ENCODE results near the gene MLH1. TPM values are rescaled to one million over a fixed set of nuclear protein-coding genes. Genes with fewer than 3 reads are reported as not detected.

Gene MLH1
- total RNA-seq, 1 experiment from 2014 or later = 62.2 TPM

- no peak for DNase-seq (ENCODE audit: low read depth)
Observed at GRCh38 chr3:36973139-36973538, 20.2 kb upstream of the MLH1 start.

GRCh38 chr3:36981006-36981405 lies 12.3 kb upstream of the MLH1 start:
- no peak for DNase-seq (ENCODE audit: low read depth)

GRCh38 chr3:36988356-36988755 lies 5.0 kb upstream of the MLH1 start:
- DNase-seq (ENCODE audit: low read depth) = no peak

GRCh38 chr3:36989005-36989404 lies 4.3 kb upstream of the MLH1 start:
- no peak for DNase-seq (ENCODE audit: low read depth)

- no peak for DNase-seq (ENCODE audit: low read depth)
Observed at GRCh38 chr3:36989568-36989967, 3.8 kb upstream of the MLH1 start.

- no peak for DNase-seq (ENCODE audit: low read depth)
Observed at GRCh38 chr3:36991147-36991546, 2.2 kb upstream of the MLH1 start.

GRCh38 chr3:36991923-36992805 lies 1.2 kb upstream of the MLH1 start:
- peak; percentile 66 for DNase-seq (ENCODE audit: low read depth)

GRCh38 chr3:36992806-36993325 lies 452 bp upstream of the MLH1 start, which contains the start of gene EPM2AIP1:
Gene EPM2AIP1 (minus strand): TSS chr3:36993131. CDS start chr3:36993077, 54 bp downstream.
- no peak for DNase-seq (ENCODE audit: low read depth)

GRCh38 chr3:37014620-37015019 lies 21.3 kb downstream of the MLH1 start:
- no peak for DNase-seq (ENCODE audit: low read depth)

- DNase-seq (ENCODE audit: low read depth) = no peak
Observed at GRCh38 chr3:37015642-37016041, 22.3 kb downstream of the MLH1 start.

GRCh38 chr3:37016903-37017302 lies 23.6 kb downstream of the MLH1 start:
- no peak for DNase-seq (ENCODE audit: low read depth)

- no peak for DNase-seq (ENCODE audit: low read depth)
Observed at GRCh38 chr3:37017683-37018082, 24.4 kb downstream of the MLH1 start.

- DNase-seq (ENCODE audit: low read depth) = peak; percentile 8
Observed at GRCh38 chr3:37024092-37024491, 30.8 kb downstream of the MLH1 start.

- DNase-seq (ENCODE audit: low read depth) = no peak
Observed at GRCh38 chr3:37024820-37025405, 31.6 kb downstream of the MLH1 start.

GRCh38 chr3:37025561-37026335 lies 32.4 kb downstream of the MLH1 start:
- no peak for DNase-seq (ENCODE audit: low read depth)

- DNase-seq (ENCODE audit: low read depth) = no peak
Observed at GRCh38 chr3:37026851-37027250, 33.5 kb downstream of the MLH1 start.

- no peak for DNase-seq (ENCODE audit: low read depth)
Observed at GRCh38 chr3:37028329-37028728, 35.0 kb downstream of the MLH1 start.

GRCh38 chr3:37029111-37029510 lies 35.8 kb downstream of the MLH1 start:
- DNase-seq (ENCODE audit: low read depth) = no peak

- DNase-seq (ENCODE audit: low read depth) = no peak
Observed at GRCh38 chr3:37029516-37030163, 36.3 kb downstream of the MLH1 start.

GRCh38 chr3:37030588-37030987 lies 37.3 kb downstream of the MLH1 start:
- no peak for DNase-seq (ENCODE audit: low read depth)

- DNase-seq (ENCODE audit: low read depth) = no peak
Observed at GRCh38 chr3:37031096-37031682, 37.9 kb downstream of the MLH1 start.
